Left renal cortex interstitium (tissue), 4 donors: ENCODE data around the gene THBS1. TPM values are rescaled to one million over a fixed set of nuclear protein-coding genes. Genes with fewer than 3 reads are reported as not detected.

Experiments
- DNase-seq, 4 donors: peaks; one replicate each; pipeline ENCODE4 v3.0.0-alpha.2; 2013; ENCODE audit warnings: low read depth in 4 of 4, low spot score in 2 of 4, missing footprints in 1 of 4
- polyA plus RNA-seq, 4 donors: library from polyadenylated mRNA; unstranded; fragments of 120-200 nt; gene quantifications; one replicate each; pipeline ENCODE4 v1.2.1, GENCODE V29; 2013; ENCODE audit not compliant: insufficient read length in 4 of 4

The THBS1 gene
- polyA plus RNA-seq, 4 donors: 153 to 190 (median 166) TPM

DNA sequence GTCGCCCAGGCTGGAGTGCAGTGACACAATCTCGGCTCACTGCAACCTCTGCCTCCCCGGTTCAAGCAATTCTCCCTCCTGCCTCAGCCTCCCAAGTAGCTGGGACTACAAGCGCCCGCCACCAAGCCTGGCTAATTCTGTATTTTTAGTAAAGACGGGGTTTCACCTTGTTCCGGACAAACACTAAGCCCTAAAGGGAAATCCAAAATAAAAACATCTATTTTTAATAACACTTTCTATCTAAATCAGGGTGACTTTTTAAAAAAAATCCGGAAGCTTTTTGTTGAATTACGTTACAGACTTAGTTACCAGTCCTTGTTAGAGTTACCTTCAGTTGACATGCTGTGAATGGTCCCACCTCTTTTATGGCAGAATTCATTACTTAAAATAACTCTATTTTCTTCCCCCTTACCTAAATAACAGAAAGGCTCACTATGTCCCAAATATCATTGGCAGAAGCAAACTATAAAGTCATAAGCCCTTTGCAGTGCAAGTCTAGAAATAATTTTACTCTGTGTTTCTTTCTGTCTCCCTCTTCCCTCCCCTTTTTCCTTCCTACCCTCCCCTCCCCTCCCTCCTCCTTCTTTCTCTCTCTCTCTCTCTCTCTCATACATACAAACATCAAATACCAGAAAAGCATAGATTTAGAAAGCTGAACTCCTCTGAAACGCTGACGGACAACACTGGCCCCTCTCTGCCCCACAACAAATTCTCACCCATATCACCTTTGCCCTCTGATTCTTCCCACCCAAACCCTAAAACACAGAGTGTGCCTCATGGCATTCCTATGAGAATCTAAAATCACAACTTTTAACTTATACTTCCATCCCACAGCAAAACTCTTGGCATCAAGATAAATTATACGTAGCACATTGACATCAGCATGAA lies 18.3 kb downstream of the THBS1 start:
- DNase-seq: no peak

DNA sequence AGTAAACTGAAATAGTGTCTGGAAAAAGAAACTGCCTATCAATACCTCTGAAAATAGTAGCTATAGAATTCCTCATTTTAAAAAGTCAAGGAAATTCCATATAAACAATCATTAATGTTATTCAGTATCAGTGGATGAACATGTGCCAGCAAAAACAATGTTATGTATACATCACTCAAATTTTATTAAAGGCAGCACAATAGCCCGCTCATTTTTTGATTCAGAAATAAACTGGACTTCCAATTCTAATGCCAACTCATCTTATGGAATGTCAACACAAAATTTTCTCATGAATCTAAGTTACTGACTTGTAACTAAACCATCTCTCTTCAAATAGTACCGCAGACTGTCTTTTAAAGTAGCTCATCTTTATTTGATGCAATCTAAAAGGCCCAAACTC lies 19.0 kb downstream of the THBS1 start:
- no peak for DNase-seq

DNA sequence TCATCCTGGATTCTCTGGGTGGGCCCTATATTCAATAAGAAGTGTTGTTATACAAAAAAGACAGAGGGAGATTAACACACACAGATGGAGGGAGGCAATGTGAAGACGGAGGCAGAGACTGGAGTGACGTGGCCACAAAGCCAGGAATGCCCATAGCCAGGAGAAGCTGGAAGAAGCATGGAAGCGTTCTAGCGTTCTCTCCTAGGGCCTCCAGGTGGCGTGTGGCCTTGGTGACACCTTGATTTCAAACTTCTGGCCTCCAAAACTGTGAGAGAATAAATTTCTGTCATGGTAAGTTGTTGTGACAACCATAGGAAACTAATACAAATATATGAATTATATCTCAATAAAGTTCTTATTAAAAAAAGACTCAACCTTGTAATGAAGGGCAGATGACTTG lies 21.3 kb downstream of the THBS1 start:
- DNase-seq: no peak

DNA sequence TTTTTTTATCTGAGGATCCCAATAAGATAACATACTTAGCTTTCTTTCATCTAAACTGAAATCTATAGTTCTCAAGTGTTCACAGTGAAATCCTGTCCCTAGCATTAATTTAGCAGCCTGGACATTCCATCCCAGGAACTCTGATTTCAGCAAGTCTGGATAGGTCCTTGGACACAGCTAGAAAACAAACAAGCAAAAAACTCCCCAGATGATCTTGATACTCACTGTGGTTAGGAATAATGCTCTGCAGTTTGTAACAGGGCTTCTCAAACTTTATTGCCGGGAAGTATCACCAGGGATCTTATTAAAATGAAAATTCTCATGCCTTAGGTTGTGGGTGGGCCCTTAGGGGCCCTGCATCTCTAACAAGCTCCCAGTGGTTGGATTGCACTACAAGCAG lies 24.3 kb downstream of the THBS1 start:
- no peak for DNase-seq

DNA sequence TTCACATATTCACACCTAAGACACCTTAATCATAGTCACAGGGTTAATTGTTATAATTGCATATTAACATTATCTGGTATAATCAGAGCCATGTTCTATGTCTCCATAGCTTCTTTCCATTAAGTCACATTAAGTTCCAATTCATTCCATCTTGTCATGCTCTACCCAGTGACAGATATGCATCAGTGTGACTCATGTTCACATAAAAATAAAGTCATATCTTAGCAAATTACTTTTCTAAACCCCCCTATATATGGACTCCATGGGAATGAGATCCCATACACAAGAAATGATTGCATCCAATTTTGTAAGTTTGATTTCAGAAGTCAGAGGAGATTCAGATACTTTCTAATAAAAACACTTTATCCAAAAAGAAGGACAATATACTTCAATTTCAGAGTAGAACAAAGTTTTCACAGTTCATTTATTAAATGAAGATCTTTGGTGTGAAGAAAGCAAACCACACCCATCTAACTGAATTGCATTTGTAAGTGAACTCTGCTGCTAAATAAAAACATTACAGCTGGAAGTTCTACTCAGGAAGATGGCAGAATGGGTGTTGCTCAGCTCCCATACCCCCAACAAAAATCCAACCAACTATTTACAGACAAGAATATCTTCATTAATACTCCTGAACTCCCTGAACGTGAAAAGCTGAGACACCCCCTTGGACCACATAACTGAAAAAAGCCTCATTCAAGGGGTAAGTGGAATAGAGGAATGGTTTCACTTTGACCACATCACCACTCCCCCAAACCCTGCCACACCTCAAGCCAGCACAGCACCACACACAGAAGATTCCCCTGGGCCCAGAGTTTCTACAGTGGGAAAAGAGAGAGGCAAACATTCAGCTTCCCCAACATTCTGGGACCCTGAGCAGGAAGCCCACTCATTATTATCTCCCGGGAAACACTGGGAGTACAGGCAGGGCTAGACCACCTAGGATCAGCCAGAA lies 27.6 kb downstream of the THBS1 start:
- no peak for DNase-seq

DNA sequence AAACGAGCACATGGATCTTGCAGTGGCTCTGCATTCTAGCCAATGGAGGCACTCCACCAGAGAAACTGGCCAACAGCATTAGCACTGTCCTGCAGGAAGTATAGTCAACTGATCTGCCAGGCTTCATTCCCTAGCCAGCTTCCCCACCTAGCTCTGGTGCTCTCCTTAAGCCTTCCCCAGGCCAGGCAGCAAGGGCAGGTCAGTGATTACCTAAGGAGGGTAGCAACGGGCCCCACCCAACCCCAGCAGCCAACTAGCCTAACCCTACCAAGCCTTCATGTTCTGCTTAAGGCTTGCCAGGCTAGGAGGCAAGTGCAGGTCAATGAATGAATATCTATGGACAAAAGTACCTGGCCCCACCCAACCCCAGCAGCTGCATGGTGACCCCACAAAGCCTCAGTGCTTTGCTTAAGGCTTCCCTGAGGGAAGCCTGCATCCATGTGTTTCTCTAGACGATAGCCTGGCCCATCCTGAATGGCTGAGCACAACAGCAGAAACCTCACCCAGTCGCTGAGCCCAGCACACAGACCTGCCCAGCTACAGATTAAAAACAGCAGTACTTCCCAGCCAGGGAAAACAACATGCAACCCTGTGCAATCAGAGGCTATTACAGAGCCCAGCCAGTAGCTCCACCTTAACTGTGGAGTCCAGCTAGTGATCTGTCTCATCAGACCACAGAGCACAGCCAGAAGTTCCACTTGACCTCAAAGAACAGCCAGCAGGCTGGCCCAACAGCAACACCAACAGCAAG lies 28.5 kb downstream of the THBS1 start:
- DNase-seq: no peak

DNA sequence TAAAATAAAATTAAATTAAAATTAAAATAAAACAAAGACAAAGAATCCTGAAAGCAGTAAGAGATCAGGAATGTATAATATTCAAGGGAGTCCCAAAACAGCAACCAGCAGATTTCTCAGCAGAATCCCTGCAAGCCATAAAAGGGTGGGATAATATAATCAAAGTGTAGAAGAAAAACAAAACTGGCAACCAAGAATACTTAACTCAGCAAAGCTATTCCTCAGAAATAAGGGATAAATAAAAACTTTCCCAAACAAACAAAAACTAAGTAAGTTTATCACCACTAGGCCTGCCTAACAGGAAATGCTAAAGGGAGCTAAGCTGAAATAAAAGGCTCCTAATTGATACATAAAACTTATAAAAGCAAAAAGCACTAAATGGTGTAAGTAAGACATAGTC lies 29.8 kb downstream of the THBS1 start:
- no peak for DNase-seq

DNA sequence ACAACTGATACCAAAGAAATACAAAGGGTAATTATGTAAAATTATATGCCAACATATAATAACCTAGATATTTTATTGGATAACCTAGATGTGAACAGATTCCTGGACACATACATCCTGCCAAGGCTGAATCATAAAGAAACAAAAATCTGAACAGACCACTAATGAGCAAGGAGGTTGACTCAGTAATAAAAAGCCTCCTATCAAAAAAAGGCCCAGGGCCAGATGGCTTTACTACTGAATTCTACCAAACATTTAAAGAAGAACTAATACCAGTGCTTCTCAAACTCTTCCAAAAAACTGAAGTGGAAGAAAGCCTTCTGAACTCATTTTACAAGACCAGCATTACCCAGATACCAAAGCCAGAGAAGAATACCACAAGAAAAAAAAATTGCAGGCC lies 32.4 kb downstream of the THBS1 start:
- DNase-seq: no peak

DNA sequence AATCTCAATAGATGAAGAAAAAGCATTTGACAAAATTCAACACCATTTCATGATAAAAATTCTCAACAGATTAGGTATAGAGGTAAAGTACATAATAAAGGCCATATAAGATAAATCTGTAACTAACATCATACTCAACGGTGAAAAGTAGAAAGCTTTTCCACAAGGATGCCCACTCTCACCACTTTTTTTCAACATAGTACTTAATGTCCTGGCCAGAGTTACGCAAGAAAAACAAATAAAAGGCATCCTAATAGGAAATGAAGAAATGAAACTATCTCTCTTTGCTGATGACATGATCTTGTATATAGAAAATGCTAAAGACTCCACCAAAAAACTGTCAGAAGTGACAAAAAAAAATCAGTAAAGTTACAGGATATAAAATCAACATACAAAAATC lies 33.0 kb downstream of the THBS1 start:
- no peak for DNase-seq

DNA sequence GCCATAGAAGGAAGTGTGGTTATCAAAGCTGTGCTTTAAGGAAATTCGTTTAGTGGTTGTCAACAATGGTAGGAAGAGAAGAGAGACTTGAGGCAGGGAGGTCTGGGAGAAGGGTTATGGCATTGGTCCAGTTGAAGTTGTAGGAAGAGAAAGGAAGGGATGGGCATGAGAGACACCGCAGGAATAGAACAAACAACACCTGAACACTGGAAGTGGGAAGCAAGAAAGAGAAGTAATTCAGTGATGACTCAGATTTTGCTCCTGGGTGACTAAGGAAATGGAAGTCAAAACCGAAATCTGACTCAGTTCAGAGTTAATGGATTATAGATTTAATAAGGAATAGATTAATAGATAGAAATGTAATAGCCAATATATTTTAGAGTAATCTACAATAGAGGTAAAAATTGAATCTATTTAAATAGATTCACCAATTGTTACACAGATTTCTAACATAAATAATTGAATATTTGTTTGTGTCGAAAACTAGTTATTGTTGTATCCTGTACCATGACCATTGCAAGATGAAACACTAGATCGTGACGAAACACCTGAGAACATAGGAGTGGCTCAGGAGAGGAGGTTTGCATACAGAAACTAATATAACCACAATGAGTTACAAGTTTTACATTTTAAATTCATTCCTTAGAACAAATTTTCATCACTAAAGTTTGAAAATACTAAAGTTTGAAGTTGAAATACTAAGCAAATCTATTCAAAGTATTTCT lies 36.0 kb downstream of the THBS1 start:
- no peak for DNase-seq

DNA sequence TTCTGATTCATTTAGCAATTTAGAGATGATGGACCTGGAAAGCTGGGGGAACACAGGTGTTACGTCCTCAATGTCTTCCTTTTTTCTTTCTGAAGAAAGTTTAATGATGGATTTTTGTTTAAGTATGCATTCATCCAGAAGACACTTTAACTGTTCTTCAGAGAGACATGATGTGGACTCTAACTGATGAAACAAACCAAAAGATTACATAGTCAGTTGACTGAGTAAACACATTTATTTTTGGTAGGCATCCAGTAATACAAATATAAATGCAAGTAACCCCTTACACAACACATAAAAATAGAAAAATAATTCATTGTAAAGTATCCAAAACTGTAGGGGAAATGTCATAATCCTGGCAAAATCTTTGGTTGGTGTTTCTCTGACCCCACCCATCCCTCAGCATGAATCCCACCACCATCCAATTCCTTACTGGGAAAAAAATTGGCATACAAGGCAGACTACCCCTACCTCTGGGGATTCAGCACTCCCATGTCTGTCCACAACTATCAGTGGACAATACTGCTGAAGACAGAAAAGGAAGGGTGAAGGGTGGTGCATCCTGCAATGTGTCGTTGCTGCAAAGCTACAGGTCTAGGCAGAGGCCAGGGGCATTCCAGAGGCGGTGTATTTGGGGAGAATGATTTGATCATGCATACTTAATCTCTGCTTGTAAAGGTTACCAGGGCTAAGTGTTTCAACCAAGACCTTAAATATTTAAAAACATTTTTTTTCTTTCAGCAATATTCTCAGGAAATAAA lies 37.4 kb downstream of the THBS1 start:
- DNase-seq: no peak

DNA sequence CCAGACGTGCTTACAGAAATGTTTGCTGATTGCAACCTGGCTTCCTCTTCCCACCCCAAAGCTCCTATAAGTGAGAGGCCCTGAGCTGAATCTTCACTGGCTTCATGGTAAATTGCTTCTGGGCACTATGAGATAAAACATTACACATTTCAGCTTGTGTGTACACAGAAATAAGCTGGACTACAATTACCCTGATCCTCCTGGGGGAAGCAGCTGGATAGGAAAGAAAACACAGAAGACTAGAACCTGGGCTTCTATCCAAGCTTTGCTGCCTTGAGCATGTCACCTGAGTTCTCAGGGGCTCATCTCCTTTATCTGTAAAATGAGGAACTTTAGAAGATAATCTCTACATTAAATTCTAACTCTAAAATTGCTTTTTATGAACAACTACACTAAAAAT lies 40.3 kb downstream of the THBS1 start:
- no peak for DNase-seq

DNA sequence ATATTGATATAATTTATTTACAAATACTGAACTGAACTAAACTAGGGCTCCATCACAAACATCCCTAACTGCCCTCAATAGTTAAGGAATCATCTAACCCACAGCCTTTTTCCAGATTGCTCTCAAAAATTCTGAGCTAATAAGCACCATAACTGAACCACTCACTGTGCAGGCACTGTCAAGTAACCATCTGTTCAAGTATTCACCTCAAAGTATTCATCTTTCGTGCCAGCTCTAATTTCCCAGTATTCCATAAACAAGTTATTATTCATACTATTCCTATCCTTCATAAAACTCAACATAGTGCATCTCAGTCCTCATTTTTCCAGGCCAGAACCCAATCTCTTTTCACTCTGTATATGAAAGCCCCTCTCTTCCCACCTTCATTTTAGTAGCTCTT lies 41.1 kb downstream of the THBS1 start:
- no peak for DNase-seq

DNA sequence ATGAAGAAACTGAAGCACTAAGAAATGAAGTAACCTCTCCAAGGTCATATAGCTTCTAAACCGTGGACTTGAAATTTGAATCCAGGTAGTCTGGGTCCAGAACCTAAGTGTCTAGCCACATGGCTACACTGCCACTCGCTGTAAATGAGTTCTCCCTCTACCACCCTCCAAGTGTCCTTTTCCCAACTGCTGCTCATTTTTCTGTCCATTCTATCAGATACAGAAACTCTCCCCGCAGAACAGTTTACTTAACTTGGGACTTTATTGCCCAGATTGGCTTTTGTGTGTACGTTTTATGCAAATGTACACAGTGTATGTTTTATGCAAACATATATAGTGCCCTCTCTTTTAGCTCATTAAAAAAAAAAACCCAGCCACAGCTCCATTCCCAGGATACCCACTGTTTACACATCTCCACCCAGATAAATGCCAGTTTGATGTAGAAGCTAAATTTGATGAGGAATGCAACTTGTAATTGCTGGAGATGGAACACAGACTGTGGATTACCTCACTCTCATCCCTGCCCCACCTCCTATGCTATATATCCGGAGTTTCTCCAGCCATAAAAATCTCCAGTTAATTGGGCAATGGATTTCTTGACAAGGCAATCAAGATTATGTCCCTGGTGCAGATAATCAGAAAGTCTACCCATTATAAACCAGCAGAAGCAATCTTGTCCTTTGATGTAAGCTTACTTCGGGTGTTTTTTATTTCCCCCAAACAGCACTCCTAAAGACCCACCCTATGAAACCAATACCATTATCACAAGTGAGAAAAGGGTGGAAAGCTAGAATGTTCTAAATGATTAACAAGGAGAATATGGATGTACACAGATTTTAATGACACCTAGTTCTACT lies 42.0 kb downstream of the THBS1 start:
- DNase-seq: no peak

DNA sequence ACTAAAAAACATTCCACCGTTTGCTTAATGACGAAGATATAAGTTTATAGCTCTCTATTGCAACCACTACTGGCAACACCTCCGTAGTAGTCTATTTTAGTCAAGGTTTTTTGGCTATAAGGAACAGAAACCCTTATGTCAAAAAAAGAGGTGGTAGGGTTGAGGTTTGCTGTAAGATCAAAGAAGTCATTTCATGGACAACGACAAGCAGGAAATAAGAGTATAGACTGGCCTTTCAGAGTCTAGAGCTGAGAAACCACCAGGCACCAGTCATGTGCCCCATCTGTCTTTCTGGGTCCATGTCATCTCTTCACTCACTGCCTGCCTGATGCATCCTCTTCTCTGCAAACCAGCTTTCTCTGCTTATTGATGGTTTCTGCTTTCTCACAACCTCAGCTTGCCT lies 42.7 kb downstream of the THBS1 start:
- DNase-seq: no peak

DNA sequence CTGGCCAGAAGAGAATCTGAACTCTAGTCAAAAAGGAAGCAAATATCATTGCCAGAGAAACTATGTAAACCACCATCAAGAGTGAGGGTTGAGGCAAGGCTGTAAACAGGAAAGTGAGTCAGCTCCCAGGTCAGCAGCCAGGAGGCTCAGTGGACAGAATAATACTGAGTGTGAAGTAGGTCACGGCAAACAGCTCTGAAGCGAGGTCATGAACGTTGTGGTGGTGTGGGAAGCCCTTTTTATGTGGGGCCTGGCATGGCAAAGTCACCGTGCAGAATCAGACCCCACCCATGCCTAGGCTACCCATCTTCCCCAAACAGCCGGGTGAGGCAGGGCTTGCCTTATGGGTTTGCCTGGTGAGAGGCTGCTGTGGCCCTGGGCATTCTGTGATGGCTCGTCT lies 43.9 kb downstream of the THBS1 start:
- no peak for DNase-seq

DNA sequence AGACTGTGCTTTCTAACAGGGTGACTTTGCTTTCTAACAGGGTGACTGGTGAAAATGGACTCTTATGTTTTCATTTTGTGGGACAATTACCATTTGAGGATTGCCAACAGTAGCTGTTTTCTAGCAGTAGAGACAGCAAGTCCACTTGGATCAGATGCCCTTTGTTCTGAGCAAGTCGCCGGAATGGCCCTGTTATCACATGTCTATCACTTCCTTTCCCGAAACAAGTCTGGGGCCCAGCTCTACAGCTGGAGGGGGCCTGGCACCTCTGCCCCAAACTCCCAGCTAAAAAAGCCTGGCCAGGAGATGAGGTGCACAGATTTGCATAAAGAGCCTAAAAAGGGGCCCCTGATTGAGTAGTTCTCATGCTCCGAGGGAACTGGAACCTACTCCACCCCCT lies 44.6 kb downstream of the THBS1 start:
- DNase-seq: no peak

DNA sequence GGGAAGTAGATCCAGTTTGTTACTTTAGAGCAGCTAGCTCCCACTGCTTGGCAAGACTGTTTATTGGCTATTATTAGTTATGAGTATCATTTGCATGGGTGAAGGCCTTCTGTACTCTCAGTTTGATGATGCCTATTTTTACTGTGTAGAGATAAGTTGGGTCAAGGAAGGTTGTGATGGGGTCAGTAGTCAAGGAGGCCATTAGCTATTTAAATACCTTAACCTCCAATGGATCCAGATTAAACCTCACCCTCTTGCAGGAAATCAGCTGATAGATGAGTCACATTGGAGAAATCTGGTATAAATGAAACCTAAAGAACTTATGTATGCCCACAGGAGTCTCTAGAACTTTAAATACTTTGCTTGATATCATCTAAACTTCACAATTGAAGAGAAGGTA lies 45.0 kb downstream of the THBS1 start:
- DNase-seq: no peak
